HCT116 (cell line): ENCODE results near the gene NPW.

Experiments
- CTCF ChIP-seq, 3 experiments: fragments of 200-600 bp in 1 of 3; sonication (generic) in 1 of 3; IDR thresholded peaks in 2 of 3; conservative IDR thresholded peaks in 1 of 3; 2 replicates each; pipeline ENCODE4 v1.5.1; 2012 to 2017; ENCODE audit warnings: low read depth in 2 of 3, low read length in 2 of 3, antibody characterized with exemption in 1 of 3, borderline replicate concordance in 1 of 3, control low read depth in 1 of 3, mild to moderate bottlenecking in 1 of 3, mixed read lengths in 1 of 3, mixed run types in 1 of 3, moderate library complexity in 1 of 3; ENCODE audit not compliant: insufficient read depth in 1 of 3
- EZH2 ChIP-seq: fragments of 200-600 bp; sonication (generic); IDR thresholded peaks from 2 replicates; pipeline ENCODE4 v1.6.1; 2017; ENCODE audit warnings: antibody characterized with exemption, mixed run types
- POLR2A ChIP-seq: IDR thresholded peaks from 2 replicates; pipeline ENCODE4 v1.7.0; 2011; ENCODE audit warnings: borderline replicate concordance; ENCODE audit not compliant: insufficient read depth, insufficient read length; ENCODE audit errors: extremely low read depth
- POLR2AphosphoS5 ChIP-seq: IDR thresholded peaks from 2 replicates; pipeline ENCODE4 v1.6.1; 2011; ENCODE audit warnings: mild to moderate bottlenecking, low read depth, low read length, moderate library complexity
- RAD21 ChIP-seq: IDR thresholded peaks from 2 replicates; pipeline ENCODE4 v1.6.1; 2012; ENCODE audit warnings: low read depth, mild to moderate bottlenecking

DNA sequence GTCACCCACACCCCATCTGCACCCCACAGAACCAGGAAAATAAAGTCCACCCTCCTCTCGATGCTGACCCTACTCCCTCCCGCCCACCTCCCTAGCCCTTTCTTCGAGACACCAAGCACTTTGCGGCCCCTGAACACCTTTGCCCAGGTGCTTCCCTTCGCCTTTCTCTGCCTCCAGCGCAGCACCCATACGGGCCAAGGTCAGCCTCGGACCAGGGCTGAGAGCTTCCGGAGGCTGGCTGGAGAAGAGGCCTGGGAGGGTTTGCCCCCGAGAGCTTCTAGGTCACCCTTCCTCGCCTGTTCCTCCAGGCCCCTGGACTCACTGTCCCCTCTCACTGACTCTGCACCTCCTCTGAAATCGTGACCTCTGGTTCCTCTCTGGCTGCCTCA, 4.4 kb downstream of the NPW start:
- no peak for TF ChIP-seq POLR2A
- TF ChIP-seq POLR2AphosphoS5 = no peak
- TF ChIP-seq RAD21 = no peak
- no peak for TF ChIP-seq CTCF (IDR thresholded peaks at IDR 0.05 in 2 of 3, conservative IDR thresholded peaks at IDR 0.05 in 1 of 3; ENCODE audit: borderline replicate concordance in 1 of 3, insufficient read depth in 1 of 3, low read depth in 2 of 3, low read length in 2 of 3)
- no peak for TF ChIP-seq EZH2
